Tibial nerve (tissue), 4 donors: ENCODE data around the gene KIF3A. TPM values are rescaled to one million over a fixed set of nuclear protein-coding genes. Genes with fewer than 3 reads are reported as not detected.

Source experiments
- DNase-seq, 2 donors: peaks; one replicate each; pipeline ENCODE4 v3.0.0-alpha.2; 2019; ENCODE audit warnings: low spot score in 2 of 2
- H3K27ac ChIP-seq, 4 donors: fragments of 200-600 bp; sonication (generic) in 3 of 4; one replicate each; pipeline ENCODE4 v1.5.1; 2017 to 2019; ENCODE audit warnings: mild to moderate bottlenecking in 1 of 4
- H3K27me3 ChIP-seq, 2 donors: fragments of 200-600 bp; sonication (generic) in 1 of 2; one replicate each; pipeline versions ENCODE4 v1.5.1 to v1.6.0; 2017 to 2019
- H3K36me3 ChIP-seq, 3 donors: fragments of 200-600 bp; sonication (generic); one replicate each; pipeline ENCODE4 v1.5.1; 2018 to 2019
- H3K4me1 ChIP-seq, 4 donors: fragments of 200-600 bp; sonication (generic) in 3 of 4; one replicate each; pipeline ENCODE4 v1.5.1; 2017 to 2019
- H3K4me3 ChIP-seq, 4 donors: fragments of 200-600 bp; sonication (generic) in 3 of 4; one replicate each; pipeline ENCODE4 v1.5.1; 2017 to 2019; ENCODE audit warnings: mild to moderate bottlenecking in 1 of 4, moderate library complexity in 1 of 4
- H3K9me3 ChIP-seq, 4 donors: fragments of 200-600 bp; sonication (generic) in 3 of 4; one replicate each; pipeline ENCODE4 v1.5.1; 2017 to 2019
- EP300 ChIP-seq, 2 donors: sonication (generic); formaldehyde crosslinking; IDR thresholded peaks; one replicate each; pipeline ENCODE4 v1.6.1; 2017; ENCODE audit warnings: antibody characterized with exemption in 2 of 2, mild to moderate bottlenecking in 1 of 2
- POLR2A ChIP-seq, 2 donors: fragments of 450-650 bp; IDR thresholded peaks; one replicate each; pipeline ENCODE4 v1.6.1; 2017; ENCODE audit warnings: antibody characterized with exemption in 2 of 2, mild to moderate bottlenecking in 2 of 2, moderate library complexity in 2 of 2
- WGBS, 2 donors: methylation state at CpG; one replicate each; pipeline ENCODE4 v1.1.5; 2018; 5-methylcytosine and 5-hydroxymethylcytosine counted together
- total RNA-seq, 4 donors: library from RNA; depleted of rRNA; stranded (reverse); fragments of >200 nt; gene quantifications; one replicate each; pipeline ENCODE4 v1.1.0, GENCODE V29; 2016
- TF ChIP-seq, protein P1 (sequence below), 5 experiments: fragments of 200-600 bp in 3 of 5; fragments of 450-650 bp in 2 of 5; sonication (generic) in 3 of 5; IDR thresholded peaks; one replicate each; pipeline ENCODE4 v1.5.1; 2016 to 2019; ENCODE audit warnings: antibody characterized with exemption in 5 of 5, mild to moderate bottlenecking in 3 of 5, moderate library complexity in 2 of 5

Gene KIF3A
- total RNA-seq, 4 donors from 2014 or later = 8.4 to 11.6 (median 10.7) TPM

GRCh38 chr5:132774896-132775295 lies 37.5 kb upstream of the KIF3A start:
- no peak for DNase-seq
- peak overlapping the region in 2 of 4 donors; percentile 43 to 88 for H3K27ac ChIP-seq
- no peak overlapping the region for H3K4me3 ChIP-seq
- H3K9me3 ChIP-seq = no peaks in the 10 kb centered on the region
- WGBS, 2 donors = 56% methylated on average over 3 to 5 of the region's 5 CpGs
- no peaks in the 10 kb centered on the region for H3K27me3 ChIP-seq
- TF ChIP-seq EP300 (IDR thresholded peaks at IDR 0.05) (no peak), POLR2A (IDR thresholded peaks at IDR 0.05) (no peak)
- TF ChIP-seq, protein P1, sequence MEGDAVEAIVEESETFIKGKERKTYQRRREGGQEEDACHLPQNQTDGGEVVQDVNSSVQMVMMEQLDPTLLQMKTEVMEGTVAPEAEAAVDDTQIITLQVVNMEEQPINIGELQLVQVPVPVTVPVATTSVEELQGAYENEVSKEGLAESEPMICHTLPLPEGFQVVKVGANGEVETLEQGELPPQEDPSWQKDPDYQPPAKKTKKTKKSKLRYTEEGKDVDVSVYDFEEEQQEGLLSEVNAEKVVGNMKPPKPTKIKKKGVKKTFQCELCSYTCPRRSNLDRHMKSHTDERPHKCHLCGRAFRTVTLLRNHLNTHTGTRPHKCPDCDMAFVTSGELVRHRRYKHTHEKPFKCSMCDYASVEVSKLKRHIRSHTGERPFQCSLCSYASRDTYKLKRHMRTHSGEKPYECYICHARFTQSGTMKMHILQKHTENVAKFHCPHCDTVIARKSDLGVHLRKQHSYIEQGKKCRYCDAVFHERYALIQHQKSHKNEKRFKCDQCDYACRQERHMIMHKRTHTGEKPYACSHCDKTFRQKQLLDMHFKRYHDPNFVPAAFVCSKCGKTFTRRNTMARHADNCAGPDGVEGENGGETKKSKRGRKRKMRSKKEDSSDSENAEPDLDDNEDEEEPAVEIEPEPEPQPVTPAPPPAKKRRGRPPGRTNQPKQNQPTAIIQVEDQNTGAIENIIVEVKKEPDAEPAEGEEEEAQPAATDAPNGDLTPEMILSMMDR (IDR thresholded peaks at IDR 0.05) = no peak
- H3K4me1 ChIP-seq = peaks cover 0 to 72% (median 12%) of the 10 kb centered on the region in 4 donors
- no peaks in the 10 kb centered on the region for H3K36me3 ChIP-seq

GRCh38 chr5:132774406-132774805 lies 37.1 kb upstream of the KIF3A start:
- no peak overlapping the region for H3K4me3 ChIP-seq
- WGBS, 2 donors = 62 to 73% methylated on average over 3 of the region's 3 CpGs
- no peak for DNase-seq
- H3K9me3 ChIP-seq = no peaks in the 10 kb centered on the region
- H3K27me3 ChIP-seq = no peaks in the 10 kb centered on the region
- TF ChIP-seq, protein P1 (IDR thresholded peaks at IDR 0.05) = no peak
- TF ChIP-seq POLR2A (IDR thresholded peaks at IDR 0.05) = no peak
- no peak for TF ChIP-seq EP300 (IDR thresholded peaks at IDR 0.05)
- H3K4me1 ChIP-seq = peaks cover 0 to 73% (median 12%) of the 10 kb centered on the region in 4 donors
- peak overlapping the region in 2 of 4 donors; percentile 43 to 88 for H3K27ac ChIP-seq
- H3K36me3 ChIP-seq = no peaks in the 10 kb centered on the region

GRCh38 chr5:132773601-132774355 lies 36.4 kb upstream of the KIF3A start:
- 79 to 82% methylated on average over 12 of the region's 12 CpGs for WGBS, 2 donors
- Histone ChIP-seq H3K4me3 (no peak overlapping the region), H3K27ac (peak overlapping the region in 1 of 4 donors; percentile 88)

DNA sequence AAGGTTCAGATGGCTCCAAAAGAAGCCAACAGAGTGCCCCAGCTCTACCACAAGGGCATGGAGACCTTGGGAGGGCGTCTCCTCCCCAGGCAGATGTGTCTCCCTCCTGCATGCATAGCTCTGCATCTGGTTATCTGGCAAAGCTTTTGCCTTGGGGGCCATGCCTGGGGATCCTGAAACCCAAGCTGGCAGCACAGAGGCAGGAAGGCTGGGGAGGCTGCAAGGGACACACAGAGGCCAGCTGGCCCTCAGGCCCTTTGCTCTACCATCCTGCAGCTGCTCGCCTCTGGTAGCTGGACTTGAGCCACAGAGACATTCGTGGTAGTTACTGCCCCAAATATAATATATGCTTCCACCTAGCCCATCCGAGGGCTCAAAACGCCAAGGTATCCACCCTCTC lies 35.8 kb upstream of the KIF3A start:
- TF ChIP-seq, protein P1 (IDR thresholded peaks at IDR 0.05) = no peak
- TF ChIP-seq EP300 (IDR thresholded peaks at IDR 0.05) (no peak), POLR2A (IDR thresholded peaks at IDR 0.05) (no peak)
- DNase-seq = no peak
- 95 to 96% methylated on average over 5 of the region's 5 CpGs for WGBS, 2 donors
- Histone ChIP-seq H3K27ac (peak overlapping the region in 2 of 4 donors; percentile 63 to 69), H3K36me3 (no peaks in the 10 kb centered on the region), H3K4me3 (no peak overlapping the region), H3K27me3 (no peaks in the 10 kb centered on the region), H3K9me3 (no peaks in the 10 kb centered on the region), H3K4me1 (peaks cover 0 to 82% (median 16%) of the 10 kb centered on the region in 4 donors)

More at GRCh38 chr5:132773601-132774355, 36.4 kb upstream of the KIF3A start:
- H3K4me1 ChIP-seq = peaks cover 0 to 79% (median 14%) of the 10 kb centered on the region in 4 donors
- no peaks in the 10 kb centered on the region for H3K36me3 ChIP-seq
- no peaks in the 10 kb centered on the region for H3K9me3 ChIP-seq
- H3K27me3 ChIP-seq = no peaks in the 10 kb centered on the region
- no peak for DNase-seq
- TF ChIP-seq EP300 (IDR thresholded peaks at IDR 0.05) (no peak), POLR2A (IDR thresholded peaks at IDR 0.05) (no peak)
- TF ChIP-seq, protein P1 (IDR thresholded peaks at IDR 0.05) = no peak
